ENCODE results near the gene OSBPL5.

OSBPL5 gene

DNA sequence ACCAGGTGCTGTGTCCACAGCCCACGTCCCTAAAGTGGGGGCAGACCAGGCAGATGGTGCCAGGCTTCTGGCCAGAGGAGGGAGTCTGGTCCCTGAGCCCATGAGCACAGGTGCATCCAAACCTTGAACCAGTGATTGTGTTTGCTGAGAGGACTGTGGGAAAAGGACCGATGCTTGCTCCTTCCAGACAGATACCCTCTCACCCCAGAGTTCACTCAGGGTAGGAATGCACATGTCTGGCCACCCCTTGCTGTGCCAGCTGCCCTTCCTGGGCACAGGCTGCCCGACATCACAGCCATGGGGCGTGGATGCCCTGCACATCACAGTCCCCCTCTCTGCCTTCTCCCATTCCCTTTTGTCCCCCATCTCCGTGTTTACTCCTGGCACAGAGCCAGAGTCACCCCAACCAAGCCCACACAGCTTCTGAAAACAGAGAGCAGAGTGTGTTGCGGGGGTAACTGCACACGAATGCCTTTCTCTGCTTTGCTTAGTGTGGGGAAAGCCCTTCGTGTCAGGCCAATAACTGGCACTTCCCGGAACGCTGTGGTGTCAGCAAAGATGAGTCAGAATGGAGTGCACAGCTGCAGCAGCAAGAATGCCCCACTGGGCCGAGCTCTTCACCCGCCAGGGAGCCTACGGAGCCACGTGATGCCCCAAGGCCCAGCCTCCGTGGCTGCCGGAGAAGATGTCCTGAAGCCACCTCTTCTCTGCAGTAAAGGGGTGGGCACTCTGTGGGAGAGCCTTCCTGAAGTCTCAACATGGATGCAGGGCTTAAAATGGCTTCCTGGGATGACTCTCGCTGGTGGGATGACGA is 115.5 kb downstream of the OSBPL5 start (continued):
- TF ChIP-seq, protein P1, sequence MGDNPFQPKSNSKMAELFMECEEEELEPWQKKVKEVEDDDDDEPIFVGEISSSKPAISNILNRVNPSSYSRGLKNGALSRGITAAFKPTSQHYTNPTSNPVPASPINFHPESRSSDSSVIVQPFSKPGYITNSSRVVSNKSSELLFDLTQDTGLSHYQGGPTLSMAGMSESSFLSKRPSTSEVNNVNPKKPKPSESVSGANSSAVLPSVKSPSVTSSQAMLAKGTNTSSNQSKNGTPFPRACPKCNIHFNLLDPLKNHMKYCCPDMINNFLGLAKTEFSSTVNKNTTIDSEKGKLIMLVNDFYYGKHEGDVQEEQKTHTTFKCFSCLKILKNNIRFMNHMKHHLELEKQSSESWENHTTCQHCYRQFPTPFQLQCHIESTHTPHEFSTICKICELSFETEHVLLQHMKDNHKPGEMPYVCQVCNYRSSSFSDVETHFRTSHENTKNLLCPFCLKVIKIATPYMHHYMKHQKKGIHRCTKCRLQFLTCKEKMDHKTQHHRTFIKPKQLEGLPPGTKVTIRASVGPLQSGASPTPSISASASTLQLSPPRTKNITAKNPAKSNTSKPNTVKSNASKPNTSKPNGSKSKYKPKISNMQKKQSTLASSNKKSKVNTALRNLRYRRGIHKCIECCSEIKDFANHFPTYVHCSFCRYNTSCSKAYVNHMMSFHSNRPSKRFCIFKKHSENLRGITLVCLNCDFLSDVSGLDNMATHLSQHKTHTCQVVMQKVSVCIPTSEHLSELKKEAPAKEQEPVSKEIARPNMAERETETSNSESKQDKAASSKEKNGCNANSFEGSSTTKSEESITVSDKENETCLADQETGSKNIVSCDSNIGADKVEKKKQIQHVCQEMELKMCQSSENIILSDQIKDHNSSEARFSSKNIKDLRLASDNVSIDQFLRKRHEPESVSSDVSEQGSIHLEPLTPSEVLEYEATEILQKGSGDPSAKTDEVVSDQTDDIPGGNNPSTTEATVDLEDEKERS (tag by site-specific recombination; IDR thresholded peaks at IDR 0.05) = no peak
- TF ChIP-seq ZNF146 (tag by site-specific recombination; IDR thresholded peaks at IDR 0.05) = no peak
- TF ChIP-seq ZNF560 (tag by site-specific recombination; IDR thresholded peaks at IDR 0.05; ENCODE audit: borderline replicate concordance) = no peak
- TF ChIP-seq ZNF292 (tag by site-specific recombination; IDR thresholded peaks at IDR 0.05; ENCODE audit: borderline replicate concordance, low read depth) = no peak
- no peak for TF ChIP-seq PRDM2 (tag by site-specific recombination; IDR thresholded peaks at IDR 0.05; ENCODE audit: borderline replicate concordance)
- TF ChIP-seq, protein P2, sequence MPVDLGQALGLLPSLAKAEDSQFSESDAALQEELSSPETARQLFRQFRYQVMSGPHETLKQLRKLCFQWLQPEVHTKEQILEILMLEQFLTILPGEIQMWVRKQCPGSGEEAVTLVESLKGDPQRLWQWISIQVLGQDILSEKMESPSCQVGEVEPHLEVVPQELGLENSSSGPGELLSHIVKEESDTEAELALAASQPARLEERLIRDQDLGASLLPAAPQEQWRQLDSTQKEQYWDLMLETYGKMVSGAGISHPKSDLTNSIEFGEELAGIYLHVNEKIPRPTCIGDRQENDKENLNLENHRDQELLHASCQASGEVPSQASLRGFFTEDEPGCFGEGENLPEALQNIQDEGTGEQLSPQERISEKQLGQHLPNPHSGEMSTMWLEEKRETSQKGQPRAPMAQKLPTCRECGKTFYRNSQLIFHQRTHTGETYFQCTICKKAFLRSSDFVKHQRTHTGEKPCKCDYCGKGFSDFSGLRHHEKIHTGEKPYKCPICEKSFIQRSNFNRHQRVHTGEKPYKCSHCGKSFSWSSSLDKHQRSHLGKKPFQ (tag by site-specific recombination; IDR thresholded peaks at IDR 0.05) = no peak
- TF ChIP-seq ZNF707 (tag by site-specific recombination; IDR thresholded peaks at IDR 0.05) = no peak
- no peak for TF ChIP-seq REPIN1 (tag by site-specific recombination; IDR thresholded peaks at IDR 0.05; ENCODE audit: low read depth)
- TF ChIP-seq, protein P3, sequence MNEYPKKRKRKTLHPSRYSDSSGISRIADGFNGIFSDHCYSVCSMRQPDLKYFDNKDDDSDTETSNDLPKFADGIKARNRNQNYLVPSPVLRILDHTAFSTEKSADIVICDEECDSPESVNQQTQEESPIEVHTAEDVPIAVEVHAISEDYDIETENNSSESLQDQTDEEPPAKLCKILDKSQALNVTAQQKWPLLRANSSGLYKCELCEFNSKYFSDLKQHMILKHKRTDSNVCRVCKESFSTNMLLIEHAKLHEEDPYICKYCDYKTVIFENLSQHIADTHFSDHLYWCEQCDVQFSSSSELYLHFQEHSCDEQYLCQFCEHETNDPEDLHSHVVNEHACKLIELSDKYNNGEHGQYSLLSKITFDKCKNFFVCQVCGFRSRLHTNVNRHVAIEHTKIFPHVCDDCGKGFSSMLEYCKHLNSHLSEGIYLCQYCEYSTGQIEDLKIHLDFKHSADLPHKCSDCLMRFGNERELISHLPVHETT (tag by site-specific recombination; IDR thresholded peaks at IDR 0.05) = no peak
- no peak for TF ChIP-seq TSHZ1 (tag by site-specific recombination; IDR thresholded peaks at IDR 0.05; ENCODE audit: borderline replicate concordance)
- TF ChIP-seq ZNF433 (tag by site-specific recombination; IDR thresholded peaks at IDR 0.05; ENCODE audit: low read depth) = no peak
- TF ChIP-seq WT1 (tag by site-specific recombination; IDR thresholded peaks at IDR 0.05) = no peak
- TF ChIP-seq, protein P4, sequence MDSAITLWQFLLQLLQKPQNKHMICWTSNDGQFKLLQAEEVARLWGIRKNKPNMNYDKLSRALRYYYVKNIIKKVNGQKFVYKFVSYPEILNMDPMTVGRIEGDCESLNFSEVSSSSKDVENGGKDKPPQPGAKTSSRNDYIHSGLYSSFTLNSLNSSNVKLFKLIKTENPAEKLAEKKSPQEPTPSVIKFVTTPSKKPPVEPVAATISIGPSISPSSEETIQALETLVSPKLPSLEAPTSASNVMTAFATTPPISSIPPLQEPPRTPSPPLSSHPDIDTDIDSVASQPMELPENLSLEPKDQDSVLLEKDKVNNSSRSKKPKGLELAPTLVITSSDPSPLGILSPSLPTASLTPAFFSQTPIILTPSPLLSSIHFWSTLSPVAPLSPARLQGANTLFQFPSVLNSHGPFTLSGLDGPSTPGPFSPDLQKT (IDR thresholded peaks at IDR 0.05; ENCODE audit: borderline replicate concordance, low read depth, low read length) = no peak
- no peak for TF ChIP-seq ZNF596 (tag by site-specific recombination; IDR thresholded peaks at IDR 0.05)
- no peak for TF ChIP-seq ZSCAN16 (tag by site-specific recombination; IDR thresholded peaks at IDR 0.05)
- no peak for TF ChIP-seq PBX3 (CRISPR knock-in tag; IDR thresholded peaks at IDR 0.05)
- no peak for TF ChIP-seq BCL11B (tag by site-specific recombination; IDR thresholded peaks at IDR 0.05; ENCODE audit: low read depth)
- no peak for TF ChIP-seq ZNF785 (tag by site-specific recombination; IDR thresholded peaks at IDR 0.05)
- no peak for TF ChIP-seq ZNF585B (tag by site-specific recombination; IDR thresholded peaks at IDR 0.05)
- no peak for TF ChIP-seq ZNF266 (tag by site-specific recombination; IDR thresholded peaks at IDR 0.05; ENCODE audit: low read depth)

Measured in HEK293 (cell line).